Renal cortical epithelial cell (primary cell): ENCODE measurements around the gene ARHGAP10. TPM values are rescaled to one million over a fixed set of nuclear protein-coding genes. Genes with fewer than 3 reads are reported as not detected.
A peak's percentile ranks its signal among the peaks of the same experiment; 100 is the strongest.

ENCODE experiments used
- DNase-seq: peaks from one replicate; pipeline ENCODE4 v3.0.0-alpha.2; 2011; ENCODE audit warnings: low read depth
- total RNA-seq: library from RNA; depleted of rRNA; stranded (reverse); fragments of >200 nt; gene quantifications from 2 replicates; pipeline ENCODE4 v1.2.3, GENCODE V29; 2014

ARHGAP10 gene
- total RNA-seq, 1 donor from 2014 or later, result 18.3 TPM

DNA sequence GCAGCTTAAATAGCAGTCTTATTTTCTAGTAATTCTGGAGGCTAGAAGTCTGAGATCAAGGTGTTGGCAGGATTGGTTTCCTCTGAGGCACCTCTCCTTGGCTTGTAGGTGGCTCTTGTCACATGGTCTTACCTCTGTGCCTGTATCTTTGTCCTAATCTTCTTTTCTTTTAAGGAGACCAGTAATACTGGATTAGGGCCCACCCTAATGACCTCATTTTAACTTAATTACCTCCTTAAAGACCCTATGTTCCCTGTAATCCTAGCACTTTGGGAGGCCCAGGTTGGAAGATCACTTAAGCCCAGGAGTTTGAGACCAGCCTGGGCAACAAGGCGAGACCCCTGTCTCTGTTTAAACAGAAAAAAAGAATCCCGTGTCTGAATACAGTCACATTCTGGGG lies 38.9 kb downstream of the ARHGAP10 start:
- no peak for DNase-seq

DNA sequence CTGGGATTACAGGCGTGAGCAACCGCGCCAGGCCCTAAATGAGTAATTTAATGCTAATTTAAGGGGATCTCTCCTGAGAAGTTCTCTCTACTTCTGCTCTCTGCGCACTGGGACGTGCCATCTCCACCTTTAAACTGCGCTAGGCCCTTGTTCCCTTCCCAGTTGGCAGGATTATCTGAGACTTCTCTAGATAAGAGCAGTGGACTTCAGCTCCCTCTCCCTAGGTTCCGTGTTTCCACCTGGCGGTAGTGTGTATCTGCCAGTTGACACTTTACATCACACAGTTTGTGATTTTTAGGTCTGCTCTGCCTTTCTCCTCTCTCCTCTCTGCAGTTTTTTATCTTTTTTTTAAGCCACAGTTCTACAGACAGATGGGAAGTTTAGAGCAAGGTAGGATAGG lies 40.2 kb downstream of the ARHGAP10 start:
- DNase-seq, result no peak

DNA sequence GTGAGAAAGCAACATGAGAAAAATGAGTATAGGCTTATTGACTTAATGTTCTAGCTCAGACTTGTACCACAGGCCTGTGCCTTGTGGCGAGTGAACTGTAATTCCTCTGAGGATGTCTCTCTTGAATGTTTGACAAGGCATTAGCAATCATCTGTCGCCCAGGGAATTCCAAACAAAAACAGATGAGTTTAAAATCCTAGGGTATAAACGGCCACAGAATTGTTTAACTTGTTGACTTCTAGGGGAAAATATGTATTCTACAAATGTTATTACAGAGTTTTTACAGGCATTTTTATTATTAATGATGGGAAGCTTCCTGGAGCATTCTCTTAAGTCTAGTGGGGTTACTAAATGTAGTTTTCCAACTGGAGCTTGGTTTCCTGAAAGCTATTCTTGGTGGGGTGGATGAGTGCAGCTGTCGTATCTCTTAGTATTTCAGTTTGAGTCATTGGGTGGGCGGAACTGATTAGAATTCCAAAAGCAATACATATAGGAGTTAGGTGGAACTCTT lies 40.6 kb downstream of the ARHGAP10 start:
- peak; percentile 65 for DNase-seq

- DNase-seq, result peak; percentile 50
Measured at GRCh38 chr4:147773261-147774184, 41.6 kb downstream of the ARHGAP10 start.

DNA sequence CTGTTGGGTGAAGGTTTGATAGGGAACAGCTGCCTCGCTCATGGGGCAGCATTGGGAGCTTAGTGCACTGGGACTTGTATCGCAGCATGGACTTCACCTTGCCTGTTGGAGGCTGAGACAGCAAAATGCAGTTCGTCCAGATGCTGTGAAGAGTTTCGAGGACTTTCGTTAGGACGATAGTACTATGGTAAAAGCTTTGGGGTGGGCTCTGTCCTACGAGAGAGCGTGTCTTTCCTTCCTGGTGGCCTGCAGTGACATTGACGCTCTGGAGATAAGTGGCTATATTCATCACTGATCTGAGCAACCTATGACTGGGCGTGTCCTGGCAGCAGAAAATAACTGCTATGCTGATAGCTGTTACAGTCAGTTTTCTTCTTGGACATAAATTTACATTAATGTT lies 44.8 kb downstream of the ARHGAP10 start:
- no peak for DNase-seq

- DNase-seq, result peak; percentile 47
Measured at GRCh38 chr4:147777456-147778091, 45.7 kb downstream of the ARHGAP10 start.

DNA sequence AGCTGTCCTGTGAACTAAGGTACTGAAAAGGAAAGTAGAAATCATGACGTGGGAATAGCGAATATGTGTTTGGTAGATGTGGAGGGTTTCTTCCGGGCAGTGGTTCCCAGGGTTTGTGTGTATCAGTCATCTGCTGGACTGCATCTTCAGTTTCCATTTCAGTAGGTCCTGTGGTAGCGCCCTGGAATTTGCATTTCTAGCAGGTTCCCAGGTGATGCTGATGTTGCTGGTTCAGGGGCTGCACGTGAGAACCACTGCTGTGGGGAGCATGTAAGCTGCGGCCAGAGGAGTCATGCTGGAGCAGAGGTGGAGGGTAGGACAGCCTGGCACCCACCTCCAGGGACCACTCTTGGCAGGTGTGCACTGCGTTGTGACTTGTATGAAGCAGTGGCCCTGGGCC lies 47.1 kb downstream of the ARHGAP10 start:
- no peak for DNase-seq

GRCh38 chr4:147779451-147779850 lies 47.6 kb downstream of the ARHGAP10 start:
- DNase-seq, result no peak

- no peak for DNase-seq
Measured at GRCh38 chr4:147780137-147780777, 48.4 kb downstream of the ARHGAP10 start.

GRCh38 chr4:147782087-147782781 lies 50.3 kb downstream of the ARHGAP10 start:
- DNase-seq, result peak; percentile 71

DNA sequence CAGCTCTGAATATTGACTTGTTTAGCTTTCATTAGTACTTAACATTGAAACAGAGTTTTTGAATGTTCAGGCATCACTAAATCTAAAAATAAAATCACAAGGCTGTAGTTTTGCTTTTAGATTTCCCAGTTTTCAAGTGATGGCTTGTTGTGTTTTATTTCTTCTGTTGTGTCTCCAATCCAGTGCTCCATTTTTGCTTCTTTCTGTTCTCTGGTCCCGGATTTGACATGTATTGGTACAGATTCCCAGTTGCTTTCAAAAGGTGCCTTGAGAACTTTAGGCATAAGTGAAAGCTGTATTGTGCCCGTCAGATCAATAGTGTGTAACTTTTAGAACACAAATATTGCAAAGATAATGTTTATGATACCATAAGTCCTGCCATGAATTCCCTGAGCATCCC lies 53.2 kb downstream of the ARHGAP10 start:
- no peak for DNase-seq

DNA sequence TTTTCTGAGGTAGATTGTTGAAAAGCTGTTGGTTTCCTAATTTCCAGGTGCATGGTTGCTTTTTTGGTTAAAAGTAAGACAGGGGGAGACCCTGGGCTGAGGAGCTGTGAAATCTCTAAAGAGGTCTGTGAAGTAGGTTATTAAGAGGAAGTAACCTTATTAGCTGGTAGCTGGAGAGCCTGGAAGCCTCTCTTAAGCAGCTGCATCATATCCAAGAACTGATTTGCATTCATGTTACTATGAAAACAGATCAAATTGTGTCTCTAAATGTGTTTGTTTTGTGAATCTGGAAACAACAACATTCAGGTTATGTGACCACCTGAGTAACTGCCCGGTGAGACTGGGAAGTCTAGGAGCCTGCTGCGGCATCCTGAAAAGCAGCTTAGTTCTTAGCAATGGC lies 54.1 kb downstream of the ARHGAP10 start:
- no peak for DNase-seq

- DNase-seq, result no peak
Measured at GRCh38 chr4:147786531-147786930, 54.6 kb downstream of the ARHGAP10 start.

- DNase-seq, result peak; percentile 36
Measured at GRCh38 chr4:147787204-147787603, 55.3 kb downstream of the ARHGAP10 start.

GRCh38 chr4:147788791-147789190 lies 56.9 kb downstream of the ARHGAP10 start:
- DNase-seq, result no peak

DNA sequence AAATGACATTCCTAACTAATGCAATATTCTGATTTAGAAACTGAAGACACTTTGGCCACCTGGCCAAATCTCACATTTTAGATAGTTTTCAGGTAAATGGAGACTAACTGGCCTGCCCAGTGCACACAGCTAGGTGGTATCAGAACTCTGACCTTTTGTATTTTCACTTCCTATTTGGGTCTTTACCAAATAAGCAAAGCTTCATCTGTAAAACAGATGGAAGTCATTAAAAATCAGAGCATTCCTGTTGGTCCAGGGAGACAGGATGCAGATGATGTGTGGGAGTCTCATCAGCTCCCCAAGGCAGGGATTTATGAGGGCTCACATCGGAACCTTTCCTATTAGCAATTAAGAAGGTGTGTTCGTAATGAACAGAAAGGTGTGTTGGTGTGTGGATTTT lies 57.7 kb downstream of the ARHGAP10 start:
- DNase-seq, result no peak

DNA sequence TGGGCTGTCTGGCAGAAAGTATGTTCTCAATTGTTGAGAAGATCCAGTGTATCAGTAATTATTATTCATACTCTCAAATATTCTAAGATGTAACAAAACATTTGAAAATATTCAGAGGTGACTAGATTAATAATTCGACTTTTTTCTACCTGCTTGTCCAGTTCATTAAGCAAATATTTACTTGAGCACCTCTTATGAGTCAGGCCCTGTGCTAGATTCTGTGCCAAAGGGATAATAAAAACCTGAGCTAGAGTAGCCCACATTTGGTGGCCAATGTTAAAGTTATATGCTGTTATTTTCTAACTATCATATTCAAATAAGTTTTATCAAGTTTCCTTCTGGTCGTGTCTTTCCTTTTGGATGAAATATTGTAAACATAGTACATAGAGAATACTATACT lies 58.5 kb downstream of the ARHGAP10 start:
- DNase-seq, result peak; percentile 38

- DNase-seq, result no peak
Measured at GRCh38 chr4:147791341-147791740, 59.5 kb downstream of the ARHGAP10 start.

DNA sequence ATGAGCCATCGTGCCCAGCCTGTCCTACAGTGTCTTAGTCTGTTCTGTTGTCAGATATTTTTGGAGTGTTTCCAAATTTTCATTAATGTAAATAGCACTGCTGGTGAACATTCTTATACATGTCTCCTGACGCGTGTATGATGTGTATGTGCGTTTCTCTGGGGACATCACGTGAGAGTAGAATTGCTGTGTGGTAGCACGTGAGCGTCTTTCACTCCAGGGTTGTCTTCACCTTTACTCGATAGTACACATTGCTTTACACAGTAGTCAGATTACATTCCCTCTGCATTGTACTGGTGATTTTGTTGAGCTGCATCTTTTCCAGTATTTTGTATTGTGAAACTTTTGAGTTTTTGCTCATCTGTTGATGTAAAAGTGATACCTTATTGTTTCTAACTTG lies 60.0 kb downstream of the ARHGAP10 start:
- no peak for DNase-seq

DNA sequence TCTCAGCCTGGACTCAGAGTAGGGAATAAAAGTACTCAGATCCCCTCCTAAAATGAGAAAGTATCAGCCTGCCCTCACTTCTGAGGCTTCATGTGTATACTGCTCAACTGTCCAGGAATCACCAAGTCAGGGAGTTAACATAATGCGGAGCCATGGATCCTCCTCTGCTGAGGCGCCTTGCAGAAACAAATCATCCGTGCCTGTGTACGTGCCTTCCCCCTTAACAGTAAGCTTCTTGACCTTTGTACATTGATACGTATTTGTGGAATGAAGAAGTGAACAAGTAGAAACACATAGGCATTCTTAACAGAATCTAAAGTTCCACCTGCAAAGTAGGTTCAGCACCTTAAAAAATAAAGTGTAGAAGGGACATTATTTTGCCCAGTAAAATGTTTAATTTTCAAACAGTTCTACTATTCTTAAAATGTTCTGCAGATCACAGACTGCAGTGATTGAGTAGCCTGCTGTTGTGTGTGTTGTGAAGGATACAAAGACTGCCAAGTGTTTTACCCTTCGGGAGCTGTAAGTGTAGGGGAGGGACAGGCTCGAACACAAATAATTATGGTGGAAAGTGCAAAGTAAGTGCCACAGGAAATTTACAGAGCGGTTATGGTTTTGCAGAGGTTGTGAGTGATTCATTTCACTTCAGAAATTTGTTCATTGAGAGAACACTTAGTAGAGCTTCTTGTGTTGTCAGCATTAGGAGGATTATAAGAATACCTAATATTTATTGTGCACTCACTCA lies 61.9 kb downstream of the ARHGAP10 start:
- DNase-seq, result peak; percentile 69

GRCh38 chr4:147794314-147794680 lies 62.4 kb downstream of the ARHGAP10 start:
- no peak for DNase-seq
